GM18867 (cell line): ENCODE results near the gene MYO1F.
"Not testable (repeated sequence)": the region's sequence is repeated elsewhere in the genome, so short reads cannot be mapped to it uniquely, and the experiment has no call there.

Experiments
- ATAC-seq: cut with Tn5 transposase; IDR thresholded peaks from one replicate; pipeline ENCODE4 v1.9.1; 2021; ENCODE audit warnings: mild to moderate bottlenecking, moderate library complexity; ENCODE audit not compliant: unreplicated experiment

Gene MYO1F

GRCh38 chr19:8600816-8601215, 23.6 kb upstream of the MYO1F start:
- ATAC-seq = no peak

- no peak for ATAC-seq
These were observed 22.8 kb upstream of the MYO1F start for GRCh38 chr19:8600064-8600463.

DNA sequence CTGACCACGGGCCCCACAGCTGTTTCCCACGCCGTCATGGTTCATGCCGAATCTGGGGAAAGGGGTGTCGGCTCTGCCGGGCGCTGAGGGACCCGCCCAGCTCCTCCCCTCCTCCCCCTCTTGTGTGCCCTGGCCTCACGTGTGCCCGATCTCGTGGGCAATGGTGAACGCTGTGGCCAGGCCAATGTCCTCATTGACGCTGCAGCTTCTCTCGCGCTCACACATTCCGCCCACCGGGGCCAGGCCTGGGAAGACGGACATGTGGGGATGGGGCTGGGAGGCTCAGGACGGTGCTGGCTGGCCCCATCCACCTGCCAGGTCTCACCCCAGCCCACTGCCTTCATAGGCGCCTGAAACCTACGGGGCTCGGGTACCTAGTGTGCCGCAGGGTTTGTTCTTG, 18.9 kb upstream of the MYO1F start:
- no peak for ATAC-seq

GRCh38 chr19:8595651-8596050, 18.4 kb upstream of the MYO1F start:
- no peak for ATAC-seq

DNA sequence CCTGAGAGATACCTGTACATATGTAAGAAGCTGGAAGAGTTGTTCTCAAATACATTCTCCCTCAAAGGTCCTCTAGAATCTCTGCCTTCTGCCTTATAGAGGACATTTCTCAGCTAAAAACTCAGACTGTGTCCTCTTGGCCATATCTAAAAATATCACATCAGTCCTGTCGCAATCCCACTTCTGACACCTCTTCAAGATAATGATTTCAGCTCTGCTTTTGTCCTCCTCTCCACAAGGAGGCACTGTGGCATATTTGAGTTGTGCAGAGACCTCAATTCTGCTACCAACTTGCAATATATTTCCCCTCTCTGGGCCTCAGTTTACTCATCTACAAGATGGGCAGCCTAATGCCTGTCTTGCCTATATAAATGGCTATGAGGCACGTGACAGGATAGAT, 16.7 kb upstream of the MYO1F start:
- no peak for ATAC-seq

DNA sequence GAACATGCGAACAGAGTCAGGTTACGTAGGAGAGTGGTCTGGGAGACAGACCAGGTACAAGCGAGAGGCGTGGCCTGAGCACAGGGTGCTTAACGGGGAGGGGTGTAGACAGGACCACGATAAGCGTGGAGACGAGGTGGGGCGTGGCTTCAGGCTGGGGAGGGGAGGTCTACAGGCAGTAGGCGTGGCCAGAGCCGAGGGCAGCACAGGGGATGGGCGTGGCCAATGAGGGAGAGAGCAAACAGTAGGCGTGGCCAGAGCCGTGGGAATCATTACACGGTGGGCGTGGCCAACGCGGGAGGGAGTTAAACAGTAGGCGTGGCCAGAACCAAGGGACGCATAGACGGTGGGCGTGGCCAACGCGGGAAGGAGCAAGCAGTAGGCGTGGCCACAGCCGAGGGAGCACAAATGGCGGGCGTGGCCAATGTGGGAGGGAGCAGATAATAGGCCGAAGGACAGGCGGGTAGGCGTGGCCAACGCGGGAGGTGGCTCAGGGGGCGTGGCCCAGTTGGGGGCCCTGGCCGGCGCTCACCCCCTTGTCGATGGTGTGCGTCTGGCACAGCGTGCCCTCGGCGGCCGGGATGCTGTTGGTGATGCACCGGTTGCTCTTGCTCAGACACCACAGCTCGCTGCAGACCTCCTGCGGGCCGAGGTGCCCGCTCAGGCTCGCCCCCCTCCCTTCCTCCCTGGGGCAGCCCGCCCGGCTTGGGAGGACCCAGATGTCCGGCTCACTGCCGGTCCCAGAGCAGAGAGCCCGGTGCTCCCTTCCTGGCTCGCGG, 15.2 kb upstream of the MYO1F start:
- no peak for ATAC-seq

GRCh38 chr19:8589177-8589714, 12.0 kb upstream of the MYO1F start:
- ATAC-seq = no peak

GRCh38 chr19:8585894-8586750, 8.9 kb upstream of the MYO1F start:
- no peak for ATAC-seq

DNA sequence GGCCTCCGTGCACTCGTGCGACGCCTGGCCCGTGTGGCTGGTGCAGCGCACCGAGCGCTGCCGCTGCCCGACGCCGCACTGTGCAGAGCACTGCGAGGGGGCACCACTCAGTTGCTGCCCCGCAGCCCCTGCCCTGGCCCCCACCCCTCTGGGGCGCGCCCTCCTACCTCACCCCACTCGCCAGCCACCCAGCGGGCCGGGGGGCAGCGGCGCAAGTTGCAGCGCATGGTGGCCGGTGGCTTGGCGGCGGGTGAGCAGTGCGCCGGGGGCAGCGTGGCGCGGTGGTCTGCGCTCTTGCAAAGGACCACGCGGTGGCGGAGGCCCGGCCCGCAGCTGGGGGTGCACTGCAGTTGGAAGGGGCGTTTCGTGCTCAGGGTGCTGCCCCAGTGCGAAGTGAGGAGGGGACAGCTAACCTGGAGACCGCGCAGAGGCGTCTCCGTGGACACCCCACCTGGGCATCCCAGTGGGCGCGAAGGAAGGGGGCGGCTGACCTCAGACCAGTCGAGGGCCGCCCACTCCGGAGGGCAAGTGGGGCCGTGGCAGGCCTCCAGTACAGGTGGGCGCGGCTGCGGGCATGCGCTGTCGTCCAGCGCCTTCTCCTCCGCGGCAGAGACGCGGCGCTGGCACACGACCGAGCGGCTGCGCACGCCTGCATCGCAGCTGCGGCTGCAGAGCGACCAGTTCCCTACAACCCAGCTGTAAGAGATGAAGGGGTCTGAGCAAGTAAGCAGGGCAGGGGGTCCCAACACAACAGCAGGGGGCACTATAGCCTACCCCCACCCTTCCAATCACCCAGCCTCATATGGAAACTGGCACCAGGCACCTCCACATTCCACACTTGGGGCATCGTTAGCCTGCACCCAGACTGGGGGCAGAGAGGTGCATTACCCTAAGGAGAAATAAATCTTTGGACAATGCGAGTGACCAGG, 8.0 kb upstream of the MYO1F start:
- ATAC-seq = no peak

GRCh38 chr19:8580710-8581281, 3.6 kb upstream of the MYO1F start:
- ATAC-seq = peak; percentile 46

GRCh38 chr19:8578642-8579265, 1.5 kb upstream of the MYO1F start:
- no peak for ATAC-seq

- ATAC-seq = no peak
These were observed 499 bp upstream of the MYO1F start for GRCh38 chr19:8577741-8578140.

GRCh38 chr19:8576273-8576993, 809 bp downstream of the MYO1F start:
- ATAC-seq = no peak

GRCh38 chr19:8575467-8575997, 1.7 kb downstream of the MYO1F start:
- no peak for ATAC-seq

DNA sequence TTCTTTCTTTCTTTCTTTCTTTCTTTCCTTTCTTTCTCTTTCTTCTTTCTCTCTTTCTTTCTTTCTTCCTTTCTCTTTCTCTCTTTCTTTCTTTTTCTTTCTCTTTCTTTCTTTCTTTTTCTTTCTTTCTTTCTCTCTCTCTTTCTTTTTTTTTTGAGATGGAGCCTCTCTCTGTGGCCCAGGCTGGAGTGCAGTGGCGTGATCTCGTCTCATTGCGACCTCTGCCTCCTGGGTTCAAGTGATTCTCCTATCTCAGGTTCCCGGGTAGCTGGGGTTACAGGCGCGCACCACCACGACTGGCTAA, 2.7 kb downstream of the MYO1F start:
- ATAC-seq = not testable (repeated sequence)

DNA sequence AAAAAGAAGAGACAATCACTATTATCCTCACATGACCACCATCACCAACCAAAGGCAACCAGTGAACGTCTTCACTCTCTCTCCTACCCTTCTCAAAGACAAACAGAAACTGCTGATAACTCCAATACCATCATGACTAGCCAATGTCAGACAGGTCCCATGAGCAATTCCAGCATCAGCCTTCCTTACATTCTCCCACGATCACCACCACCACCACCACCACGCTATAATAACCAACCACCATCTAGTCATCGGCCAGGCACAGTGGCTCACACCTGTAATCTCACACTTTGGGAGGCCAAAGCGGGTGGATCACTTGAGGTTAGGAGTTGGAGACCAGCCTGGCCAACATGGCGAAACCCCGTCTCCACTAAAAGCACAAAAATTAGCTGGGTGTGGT, 3.9 kb downstream of the MYO1F start:
- ATAC-seq = no peak

- ATAC-seq = no peak
These were observed 6.2 kb downstream of the MYO1F start for GRCh38 chr19:8571006-8571411.

DNA sequence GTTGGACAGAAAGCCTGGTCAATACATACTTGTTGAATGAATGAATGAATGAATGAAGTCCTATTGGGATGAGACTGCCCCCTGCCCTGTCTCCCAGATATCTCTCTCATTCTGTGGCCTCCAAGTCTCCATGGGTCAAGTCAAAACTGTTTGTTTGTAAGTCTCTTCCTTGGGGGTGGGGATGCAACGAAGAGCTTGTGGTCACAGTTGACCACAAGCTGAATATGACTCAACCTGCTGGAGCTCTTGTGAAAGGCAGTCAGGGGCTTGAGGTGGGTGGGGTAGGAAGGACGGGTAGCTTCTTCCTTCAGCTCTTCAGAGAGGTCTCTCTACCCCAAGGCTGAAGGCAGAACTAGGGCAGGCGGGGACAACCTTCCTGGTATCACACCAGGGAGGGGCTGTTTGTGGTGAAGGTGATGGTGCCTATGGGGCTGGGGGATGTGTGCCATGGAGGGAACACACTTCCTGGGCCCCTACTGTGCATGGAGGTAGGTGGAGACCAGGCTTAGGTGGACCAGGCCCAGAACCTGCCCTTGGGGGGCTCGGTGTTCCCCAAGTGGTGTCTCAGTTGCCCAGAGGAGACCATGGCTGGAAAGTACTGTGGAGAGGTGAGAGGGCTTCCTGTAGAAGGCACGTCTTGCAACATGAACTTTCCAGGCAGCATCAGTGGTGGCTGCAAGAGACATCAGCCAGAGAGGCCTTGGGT, 8.0 kb downstream of the MYO1F start:
- ATAC-seq = peak; percentile 77
